ENCODE data around the gene FOXJ2.

The FOXJ2 gene

GRCh38 chr12:8031872-8032241 is 659 bp upstream of the FOXJ2 start:
- Histone ChIP-seq H3K36me3 (ENCODE audit: control insufficient read depth, insufficient read depth, low read length, severe bottlenecking) (peaks cover 4% of the 10 kb centered on the region), H3K9ac (ENCODE audit: low read length) (peak overlapping the region; percentile 97), H3K27me3 (replicated peaks; ENCODE audit: control insufficient read depth, insufficient read depth, low read length) (no peaks in the 10 kb centered on the region), H3K4me3 (ENCODE audit: low read length) (peak overlapping the region; percentile 96), H3K4me1 (ENCODE audit: control insufficient read depth, insufficient read depth, low read length) (peaks cover 33% of the 10 kb centered on the region), H3K9me3 (ENCODE audit: control insufficient read depth, low read length) (no peaks in the 10 kb centered on the region)
- DNase-seq (ENCODE audit: low read depth): no peak

GRCh38 chr12:8033153-8034044 is 883 bp downstream of the FOXJ2 start:
- no peaks in the 10 kb centered on the region for H3K27me3 ChIP-seq (replicated peaks; ENCODE audit: control insufficient read depth, insufficient read depth, low read length)
- peak overlapping the region; percentile 97 for H3K9ac ChIP-seq (ENCODE audit: low read length)
- H3K9me3 ChIP-seq (ENCODE audit: control insufficient read depth, low read length): no peaks in the 10 kb centered on the region
- peaks cover 4% of the 10 kb centered on the region for H3K36me3 ChIP-seq (ENCODE audit: control insufficient read depth, insufficient read depth, low read length, severe bottlenecking)
- peaks cover 35% of the 10 kb centered on the region for H3K4me1 ChIP-seq (ENCODE audit: control insufficient read depth, insufficient read depth, low read length)
- peak; percentile 66 for DNase-seq (ENCODE audit: low read depth)
- peak overlapping the region; percentile 96 for H3K4me3 ChIP-seq (ENCODE audit: low read length)

GRCh38 chr12:8034802-8035201 is 2.3 kb downstream of the FOXJ2 start:
- peak; percentile 26 for DNase-seq (ENCODE audit: low read depth)
- peaks cover 41% of the 10 kb centered on the region for H3K4me1 ChIP-seq (ENCODE audit: control insufficient read depth, insufficient read depth, low read length)
- no peaks in the 10 kb centered on the region for H3K9me3 ChIP-seq (ENCODE audit: control insufficient read depth, low read length)
- peak overlapping the region; percentile 97 for H3K9ac ChIP-seq (ENCODE audit: low read length)
- H3K27me3 ChIP-seq (replicated peaks; ENCODE audit: control insufficient read depth, insufficient read depth, low read length): no peaks in the 10 kb centered on the region
- peak overlapping the region; percentile 96 for H3K4me3 ChIP-seq (ENCODE audit: low read length)
- peaks cover 4% of the 10 kb centered on the region for H3K36me3 ChIP-seq (ENCODE audit: control insufficient read depth, insufficient read depth, low read length, severe bottlenecking)

- DNase-seq (ENCODE audit: low read depth): no peak
- peak overlapping the region; percentile 96 for H3K4me3 ChIP-seq (ENCODE audit: low read length)
- peaks cover 41% of the 10 kb centered on the region for H3K4me1 ChIP-seq (ENCODE audit: control insufficient read depth, insufficient read depth, low read length)
- peaks cover 12% of the 10 kb centered on the region for H3K36me3 ChIP-seq (ENCODE audit: control insufficient read depth, insufficient read depth, low read length, severe bottlenecking)
- H3K27me3 ChIP-seq (replicated peaks; ENCODE audit: control insufficient read depth, insufficient read depth, low read length): no peaks in the 10 kb centered on the region
- H3K9ac ChIP-seq (ENCODE audit: low read length): no peak overlapping the region
- no peaks in the 10 kb centered on the region for H3K9me3 ChIP-seq (ENCODE audit: control insufficient read depth, low read length)
Measured at GRCh38 chr12:8035440-8036010, 3.0 kb downstream of the FOXJ2 start.

GRCh38 chr12:8036346-8036745 is 3.8 kb downstream of the FOXJ2 start:
- H3K9ac ChIP-seq (ENCODE audit: low read length): no peak overlapping the region
- no peak overlapping the region for H3K4me3 ChIP-seq (ENCODE audit: low read length)
- DNase-seq (ENCODE audit: low read depth): no peak
- no peaks in the 10 kb centered on the region for H3K27me3 ChIP-seq (replicated peaks; ENCODE audit: control insufficient read depth, insufficient read depth, low read length)
- no peaks in the 10 kb centered on the region for H3K9me3 ChIP-seq (ENCODE audit: control insufficient read depth, low read length)
- peaks cover 41% of the 10 kb centered on the region for H3K4me1 ChIP-seq (ENCODE audit: control insufficient read depth, insufficient read depth, low read length)
- peaks cover 18% of the 10 kb centered on the region for H3K36me3 ChIP-seq (ENCODE audit: control insufficient read depth, insufficient read depth, low read length, severe bottlenecking)

GRCh38 chr12:8037046-8037663 is 4.6 kb downstream of the FOXJ2 start:
- DNase-seq (ENCODE audit: low read depth): no peak
- H3K27me3 ChIP-seq (replicated peaks; ENCODE audit: control insufficient read depth, insufficient read depth, low read length): no peaks in the 10 kb centered on the region
- H3K4me1 ChIP-seq (ENCODE audit: control insufficient read depth, insufficient read depth, low read length): peaks cover 37% of the 10 kb centered on the region
- H3K36me3 ChIP-seq (ENCODE audit: control insufficient read depth, insufficient read depth, low read length, severe bottlenecking): peaks cover 23% of the 10 kb centered on the region
- H3K9ac ChIP-seq (ENCODE audit: low read length): no peak overlapping the region
- no peak overlapping the region for H3K4me3 ChIP-seq (ENCODE audit: low read length)
- no peaks in the 10 kb centered on the region for H3K9me3 ChIP-seq (ENCODE audit: control insufficient read depth, low read length)

GRCh38 chr12:8037947-8038346 is 5.4 kb downstream of the FOXJ2 start:
- Histone ChIP-seq H3K4me3 (ENCODE audit: low read length) (no peak overlapping the region), H3K9me3 (ENCODE audit: control insufficient read depth, low read length) (no peaks in the 10 kb centered on the region), H3K4me1 (ENCODE audit: control insufficient read depth, insufficient read depth, low read length) (peaks cover 37% of the 10 kb centered on the region), H3K27me3 (replicated peaks; ENCODE audit: control insufficient read depth, insufficient read depth, low read length) (no peaks in the 10 kb centered on the region), H3K9ac (ENCODE audit: low read length) (no peak overlapping the region), H3K36me3 (ENCODE audit: control insufficient read depth, insufficient read depth, low read length, severe bottlenecking) (peaks cover 30% of the 10 kb centered on the region)
- no peak for DNase-seq (ENCODE audit: low read depth)

- peak; percentile 71 for DNase-seq (ENCODE audit: low read depth)
- Histone ChIP-seq H3K4me3 (ENCODE audit: low read length) (peak overlapping the region; percentile 62), H3K27me3 (replicated peaks; ENCODE audit: control insufficient read depth, insufficient read depth, low read length) (no peaks in the 10 kb centered on the region)
Measured at GRCh38 chr12:8038659-8039114, 6.2 kb downstream of the FOXJ2 start.

GRCh38 chr12:8040791-8041190 is 8.3 kb downstream of the FOXJ2 start:
- no peak overlapping the region for H3K9ac ChIP-seq (ENCODE audit: low read length)
- H3K4me3 ChIP-seq (ENCODE audit: low read length): no peak overlapping the region
- H3K36me3 ChIP-seq (ENCODE audit: control insufficient read depth, insufficient read depth, low read length, severe bottlenecking): peaks cover 54% of the 10 kb centered on the region
- no peaks in the 10 kb centered on the region for H3K9me3 ChIP-seq (ENCODE audit: control insufficient read depth, low read length)
- no peak for DNase-seq (ENCODE audit: low read depth)
- H3K27me3 ChIP-seq (replicated peaks; ENCODE audit: control insufficient read depth, insufficient read depth, low read length): no peaks in the 10 kb centered on the region
- H3K4me1 ChIP-seq (ENCODE audit: control insufficient read depth, insufficient read depth, low read length): peaks cover 10% of the 10 kb centered on the region

More at GRCh38 chr12:8038659-8039114, 6.2 kb downstream of the FOXJ2 start:
- Histone ChIP-seq H3K4me1 (ENCODE audit: control insufficient read depth, insufficient read depth, low read length) (peaks cover 31% of the 10 kb centered on the region), H3K36me3 (ENCODE audit: control insufficient read depth, insufficient read depth, low read length, severe bottlenecking) (peaks cover 36% of the 10 kb centered on the region), H3K9ac (ENCODE audit: low read length) (peak overlapping the region; percentile 29), H3K9me3 (ENCODE audit: control insufficient read depth, low read length) (no peaks in the 10 kb centered on the region)

GRCh38 chr12:8045952-8046944 is 13.7 kb downstream of the FOXJ2 start:
- Histone ChIP-seq H3K36me3 (ENCODE audit: control insufficient read depth, insufficient read depth, low read length, severe bottlenecking) (peaks cover 85% of the 10 kb centered on the region), H3K9me3 (ENCODE audit: control insufficient read depth, low read length) (no peaks in the 10 kb centered on the region), H3K9ac (ENCODE audit: low read length) (peak overlapping the region; percentile 4), H3K4me1 (ENCODE audit: control insufficient read depth, insufficient read depth, low read length) (no peaks in the 10 kb centered on the region), H3K4me3 (ENCODE audit: low read length) (no peak overlapping the region), H3K27me3 (replicated peaks; ENCODE audit: control insufficient read depth, insufficient read depth, low read length) (no peaks in the 10 kb centered on the region)
- peak; percentile 91 for DNase-seq (ENCODE audit: low read depth)

All from adipocyte (in vitro differentiated cells).